HEK293 (cell line): ENCODE measurements around the gene TXNIP.

ENCODE experiments used
- GFI1B ChIP-seq: fragments of 450-650 bp; formaldehyde crosslinking; IDR thresholded peaks from 2 replicates; pipeline ENCODE4 v1.5.1; 2016; ENCODE audit warnings: missing biosample characterization, missing genetic modification characterization
- GLI2 ChIP-seq: fragments of 450-650 bp; formaldehyde crosslinking; IDR thresholded peaks from 2 replicates; pipeline ENCODE4; 2017; ENCODE audit warnings: missing biosample characterization, missing genetic modification characterization, low read depth, borderline replicate concordance
- GLIS1 ChIP-seq: fragments of 450-650 bp; formaldehyde crosslinking; IDR thresholded peaks from 2 replicates; pipeline ENCODE4 v1.5.1; 2016; ENCODE audit warnings: missing biosample characterization, missing genetic modification characterization
- GLIS2 ChIP-seq: fragments of 450-650 bp; formaldehyde crosslinking; IDR thresholded peaks from 2 replicates; pipeline ENCODE4 v1.5.1; 2016; ENCODE audit warnings: missing biosample characterization, missing genetic modification characterization
- HOXA7 ChIP-seq: sonication (generic); formaldehyde crosslinking; IDR thresholded peaks from 2 replicates; pipeline ENCODE4 v1.8.1; 2022; ENCODE audit warnings: missing genetic modification reagents, borderline replicate concordance
- IKZF3 ChIP-seq: fragments of 450-650 bp; IDR thresholded peaks from 2 replicates; pipeline ENCODE4 v1.5.0; 2018; ENCODE audit warnings: missing biosample characterization, mild to moderate bottlenecking, missing genetic modification characterization, moderate library complexity
- KLF8 ChIP-seq: fragments of 450-650 bp; formaldehyde crosslinking; IDR thresholded peaks from 2 replicates; pipeline ENCODE4 v1.5.1; 2016; ENCODE audit warnings: missing biosample characterization, missing genetic modification characterization
- REST ChIP-seq: fragments of 450-650 bp; formaldehyde crosslinking; IDR thresholded peaks from 2 replicates; pipeline ENCODE4 v1.5.1; 2016; ENCODE audit warnings: missing biosample characterization, missing genetic modification characterization
- TCF7L2 ChIP-seq: IDR thresholded peaks from 2 replicates; pipeline ENCODE4 v1.6.1; 2011; ENCODE audit warnings: low read depth, mild to moderate bottlenecking, inconsistent platforms, low read length, moderate library complexity, borderline replicate concordance
- WT1 ChIP-seq: fragments of 450-650 bp; formaldehyde crosslinking; IDR thresholded peaks from 2 replicates; pipeline ENCODE4 v1.5.1; 2016; ENCODE audit warnings: missing biosample characterization, missing genetic modification characterization
- YY1 ChIP-seq: fragments of 450-650 bp; formaldehyde crosslinking; IDR thresholded peaks from 2 replicates; pipeline ENCODE4 v1.5.1; 2018; ENCODE audit warnings: missing biosample characterization, missing genetic modification characterization
- ZBTB1 ChIP-seq: fragments of 450-650 bp; formaldehyde crosslinking; IDR thresholded peaks from 2 replicates; pipeline ENCODE4 v1.5.1; 2016; ENCODE audit warnings: missing biosample characterization, missing genetic modification characterization
- ZBTB26 ChIP-seq: fragments of 450-650 bp; formaldehyde crosslinking; optimal IDR thresholded peaks from 2 replicates; pipeline ENCODE3; 2016; ENCODE audit warnings: missing biosample characterization, mild to moderate bottlenecking, missing genetic modification characterization
- ZBTB7A ChIP-seq: fragments of 450-650 bp; formaldehyde crosslinking; IDR thresholded peaks from 2 replicates; pipeline ENCODE4 v1.5.1; 2016; ENCODE audit warnings: low read depth, missing biosample characterization, missing genetic modification characterization
- ZFHX2 ChIP-seq: fragments of 450-650 bp; formaldehyde crosslinking; conservative IDR thresholded peaks from 2 replicates; pipeline ENCODE4 v1.5.1; 2016; ENCODE audit warnings: missing biosample characterization, missing genetic modification characterization
- ZFP3 ChIP-seq: fragments of 450-650 bp; formaldehyde crosslinking; IDR thresholded peaks from 2 replicates; pipeline ENCODE4 v1.5.1; 2016; ENCODE audit warnings: low read depth, missing biosample characterization, missing genetic modification characterization
- ZNF140 ChIP-seq: fragments of 450-650 bp; formaldehyde crosslinking; IDR thresholded peaks from 2 replicates; pipeline ENCODE4 v1.5.1; 2016; ENCODE audit warnings: missing biosample characterization, missing genetic modification characterization
- ZNF16 ChIP-seq: fragments of 450-650 bp; formaldehyde crosslinking; IDR thresholded peaks from 2 replicates; pipeline ENCODE4 v1.5.1; 2016; ENCODE audit warnings: low read depth, missing biosample characterization, missing genetic modification characterization
- ZNF202 ChIP-seq: fragments of 450-650 bp; formaldehyde crosslinking; IDR thresholded peaks from 2 replicates; pipeline ENCODE4 v1.5.1; 2016; ENCODE audit warnings: missing biosample characterization, missing genetic modification characterization, borderline replicate concordance
- ZNF26 ChIP-seq: fragments of 450-650 bp; formaldehyde crosslinking; IDR thresholded peaks from 2 replicates; pipeline ENCODE4 v1.5.1; 2016; ENCODE audit warnings: missing biosample characterization, missing genetic modification characterization
- ZNF266 ChIP-seq: fragments of 450-650 bp; formaldehyde crosslinking; IDR thresholded peaks from 2 replicates; pipeline ENCODE4 v1.5.1; 2016; ENCODE audit warnings: missing biosample characterization, missing genetic modification characterization, low read depth
- ZNF324 ChIP-seq: fragments of 450-650 bp; formaldehyde crosslinking; IDR thresholded peaks from 2 replicates; pipeline ENCODE4 v1.5.1; 2016; ENCODE audit warnings: missing biosample characterization, missing genetic modification characterization
- ZNF362 ChIP-seq: fragments of 450-650 bp; formaldehyde crosslinking; IDR thresholded peaks from 2 replicates; pipeline ENCODE4 v1.5.1; 2016; ENCODE audit warnings: missing biosample characterization, missing genetic modification characterization
- ZNF404 ChIP-seq: fragments of 450-650 bp; formaldehyde crosslinking; IDR thresholded peaks from 2 replicates; pipeline ENCODE4 v1.5.1; 2017; ENCODE audit warnings: missing biosample characterization, missing genetic modification characterization
- ZNF416 ChIP-seq: fragments of 450-650 bp; formaldehyde crosslinking; IDR thresholded peaks from 2 replicates; pipeline ENCODE4 v1.5.1; 2016; ENCODE audit warnings: missing biosample characterization, missing genetic modification characterization
- ZNF433 ChIP-seq: fragments of 450-650 bp; formaldehyde crosslinking; IDR thresholded peaks from 2 replicates; pipeline ENCODE4 v1.5.1; 2016; ENCODE audit warnings: missing biosample characterization, missing genetic modification characterization, low read depth
- ZNF48 ChIP-seq: fragments of 450-650 bp; formaldehyde crosslinking; IDR thresholded peaks from 2 replicates; pipeline ENCODE4 v1.5.1; 2016; ENCODE audit warnings: missing biosample characterization, missing genetic modification characterization
- ZNF514 ChIP-seq: fragments of 450-650 bp; formaldehyde crosslinking; IDR thresholded peaks from 2 replicates; pipeline ENCODE4 v1.5.1; 2016; ENCODE audit warnings: missing biosample characterization, missing genetic modification characterization
- ZNF660 ChIP-seq: fragments of 450-650 bp; IDR thresholded peaks from 2 replicates; pipeline ENCODE4 v1.5.1; 2018; ENCODE audit warnings: missing biosample characterization, mild to moderate bottlenecking, missing genetic modification characterization
- ZNF677 ChIP-seq: fragments of 450-650 bp; IDR thresholded peaks from 2 replicates; pipeline ENCODE4 v1.5.0; 2018; ENCODE audit warnings: missing biosample characterization, mild to moderate bottlenecking, missing genetic modification characterization, moderate library complexity
- ZNF785 ChIP-seq: fragments of 450-650 bp; formaldehyde crosslinking; IDR thresholded peaks from 2 replicates; pipeline ENCODE4 v1.5.1; 2016; ENCODE audit warnings: missing biosample characterization, missing genetic modification characterization
- ZNF791 ChIP-seq: fragments of 450-650 bp; formaldehyde crosslinking; IDR thresholded peaks from 2 replicates; pipeline ENCODE4 v1.5.1; 2016; ENCODE audit warnings: missing biosample characterization, missing genetic modification characterization
- ZNF837 ChIP-seq: fragments of 450-650 bp; formaldehyde crosslinking; IDR thresholded peaks from 2 replicates; pipeline ENCODE4 v1.5.1; 2016; ENCODE audit warnings: missing biosample characterization, missing genetic modification characterization
- ZSCAN4 ChIP-seq: fragments of 450-650 bp; formaldehyde crosslinking; IDR thresholded peaks from 2 replicates; pipeline ENCODE4 v1.5.1; 2017; ENCODE audit warnings: missing biosample characterization, missing genetic modification characterization

TXNIP gene

GRCh38 chr1:146036965-146037646, 40.7 kb upstream of the TXNIP start (continued):
- TF ChIP-seq ZNF362 (no peak), HOXA7 (CRISPR knock-in tag) (no peak), ZNF837 (no peak), ZNF416 (tag by site-specific recombination) (no peak), TCF7L2 (no peak), REST (no peak), ZBTB26 (tag by site-specific recombination) (peak; percentile 22), YY1 (tag by site-specific recombination) (no peak; the same call in 1 of the 2 replicates), ZNF514 (tag by site-specific recombination) (no peak), KLF8 (peak; percentile 55), IKZF3 (tag by site-specific recombination) (peak; percentile 95), ZNF785 (tag by site-specific recombination) (no peak), WT1 (tag by site-specific recombination) (no peak), ZFHX2 (peak; percentile 65), ZNF324 (tag by site-specific recombination) (peak; percentile 76; the same call in 1 of the 2 replicates), ZNF660 (peak; percentile 98), ZNF677 (tag by site-specific recombination) (no peak), ZNF791 (no peak), ZBTB1 (tag by site-specific recombination) (no peak), GLI2 (tag by site-specific recombination) (no peak), ZNF266 (no peak), ZNF404 (tag by site-specific recombination) (no peak), ZNF202 (tag by site-specific recombination) (no peak), GLIS1 (peak; percentile 78), ZNF433 (tag by site-specific recombination) (no peak), GLIS2 (tag by site-specific recombination) (peak; percentile 78), ZFP3 (tag by site-specific recombination) (no peak), ZNF140 (tag by site-specific recombination) (no peak), ZNF48 (tag by site-specific recombination) (no peak), ZSCAN4 (no peak), ZNF16 (tag by site-specific recombination) (no peak), GFI1B (tag by site-specific recombination) (no peak), ZBTB7A (tag by site-specific recombination) (peak; percentile 9; the same call in 1 of the 2 replicates), ZNF26 (tag by site-specific recombination) (no peak)
